ENCODE data around the gene CCDC57. TPM values are rescaled to one million over a fixed set of nuclear protein-coding genes. Genes with fewer than 3 reads are reported as not detected.
"Not testable (repeated sequence)": the region's sequence is repeated elsewhere in the genome, so short reads cannot be mapped to it uniquely, and the experiment has no call there.

Gene CCDC57
- total RNA-seq, 1 experiment from 2014 or later = 36.6 TPM

GRCh38 chr17:82213251-82214011 lies 789 bp upstream of the CCDC57 start:
- peak overlapping the region; percentile 98 for H3K4me2 ChIP-seq (ENCODE audit: low read length)
- peak; percentile 56 for DNase-seq
- no peaks in the 10 kb centered on the region for H3F3A ChIP-seq (ENCODE audit: low read length, unreplicated experiment)
- BruUV-seq (replicated peaks) = TSS peak; percentile 39
- ATAC-seq = peak; percentile 11
- no peaks in the 10 kb centered on the region for H3K36me3 ChIP-seq (ENCODE audit: low read depth, low read length)
- peak overlapping the region; percentile 95 for H2AFZ ChIP-seq (ENCODE audit: low read length)
- CTCF ChIA-PET = no interaction called here
- intact Hi-C loops (cut with micrococcal nuclease) = no loop called here
- no peaks in the 10 kb centered on the region for H4K20me1 ChIP-seq (ENCODE audit: low read length)
- H3K4me3 ChIP-seq (ENCODE audit: low read length) = peak overlapping the region; percentile 97
- H3K4me1 ChIP-seq (ENCODE audit: insufficient read depth, low read length) = peaks cover 42% of the 10 kb centered on the region
- no peaks in the 10 kb centered on the region for H3K9me3 ChIP-seq (ENCODE audit: low read length)
- no peaks in the 10 kb centered on the region for H3K9me2 ChIP-seq (replicated peaks; ENCODE audit: low read length)
- POLR2A ChIA-PET (ENCODE audit: unreplicated experiment) = no interaction called here
- peaks cover 17% of the 10 kb centered on the region for H3K79me2 ChIP-seq (ENCODE audit: low read length)
- H3K27ac ChIP-seq (ENCODE audit: low read length) = peak overlapping the region; percentile 75
- no peaks in the 10 kb centered on the region for H3K27me3 ChIP-seq (ENCODE audit: low read length)
- peak overlapping the region; percentile 99 for H3K9ac ChIP-seq (ENCODE audit: low read length)
- TF ChIP-seq EZH2phosphoT487 (IDR thresholded peaks at IDR 0.05; ENCODE audit: borderline replicate concordance, low read length) (no peak), EZH2 (IDR thresholded peaks at IDR 0.05; ENCODE audit: low read length, unreplicated experiment) (no peak), CTCF (conservative IDR thresholded peaks at IDR 0.05; ENCODE audit: low read depth, low read length) (no peak)

DNA sequence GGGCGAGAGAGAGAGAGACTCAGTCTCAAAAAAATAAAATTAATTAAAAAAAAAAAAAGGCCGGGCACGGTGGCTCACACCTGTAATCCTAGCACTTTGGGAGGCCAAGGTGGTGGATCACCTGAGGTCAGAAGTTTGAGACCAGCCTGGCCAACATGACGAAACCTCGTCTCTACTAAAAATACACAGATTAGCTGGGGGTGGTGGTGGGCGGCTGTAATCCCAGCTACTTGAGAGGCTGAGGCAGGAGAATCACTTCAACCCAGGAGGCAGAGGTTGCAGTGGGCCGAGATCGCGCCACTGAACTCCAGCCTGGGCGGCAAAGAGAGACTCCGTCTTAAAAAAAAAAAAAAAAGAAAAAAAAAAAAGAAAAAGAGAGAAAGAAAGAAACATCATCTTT lies 2.0 kb downstream of the CCDC57 start:
- H3K9me3 ChIP-seq (ENCODE audit: low read length); DNase-seq; CTCF ChIA-PET; H3K27me3 ChIP-seq (ENCODE audit: low read length); BruUV-seq (replicated peaks); H3K4me2 ChIP-seq (ENCODE audit: low read length); H3K4me3 ChIP-seq (ENCODE audit: low read length); intact Hi-C loops (cut with micrococcal nuclease); POLR2A ChIA-PET (ENCODE audit: unreplicated experiment); H3K9ac ChIP-seq (ENCODE audit: low read length); H4K20me1 ChIP-seq (ENCODE audit: low read length); H3K27ac ChIP-seq (ENCODE audit: low read length); H3K9me2 ChIP-seq (replicated peaks; ENCODE audit: low read length); H2AFZ ChIP-seq (ENCODE audit: low read length); ATAC-seq; H3K36me3 ChIP-seq (ENCODE audit: low read depth, low read length); H3F3A ChIP-seq (ENCODE audit: low read length, unreplicated experiment): not testable (repeated sequence)
- H3K4me1 ChIP-seq (ENCODE audit: insufficient read depth, low read length) = peaks cover 29% of the 10 kb centered on the region
- peaks cover 17% of the 10 kb centered on the region for H3K79me2 ChIP-seq (ENCODE audit: low read length)

DNA sequence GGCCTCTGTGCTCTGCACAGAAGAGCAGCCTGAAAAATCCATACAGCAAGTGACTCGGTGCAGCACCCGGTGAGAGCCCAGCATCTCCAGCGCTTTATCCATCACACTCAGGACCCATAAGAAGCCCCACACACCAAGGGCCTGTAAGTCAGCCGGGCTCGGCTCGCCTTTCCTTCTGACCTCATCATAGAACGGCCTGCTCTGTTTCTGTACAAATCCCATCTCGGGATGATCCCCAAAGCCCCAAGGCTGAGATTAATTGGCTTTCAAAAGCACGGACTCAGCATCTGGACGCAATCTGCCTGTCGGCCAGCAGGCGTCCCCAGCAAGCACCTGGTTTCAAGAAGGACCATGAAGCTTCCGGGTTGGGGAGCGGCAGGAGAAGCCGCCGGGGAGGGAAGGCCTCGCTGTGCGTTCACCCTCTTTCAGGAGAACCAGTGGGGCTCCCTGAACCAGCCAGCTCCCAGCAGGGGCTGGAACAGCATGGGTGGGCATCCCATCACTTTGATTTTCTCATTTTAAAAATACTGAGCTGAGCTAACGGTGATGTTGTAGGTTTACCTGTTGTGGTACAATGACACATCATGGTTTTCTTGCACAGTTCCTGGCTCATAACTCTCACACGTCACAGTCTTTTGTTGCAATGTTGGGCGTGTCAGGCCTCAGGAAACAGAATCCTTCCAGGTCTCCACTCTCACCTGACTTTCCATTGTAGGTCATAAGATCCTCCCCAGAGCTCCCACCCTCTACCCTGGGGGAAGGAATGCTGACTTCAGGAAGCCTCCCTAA lies 6.7 kb downstream of the CCDC57 start:
- intact Hi-C loops (cut with micrococcal nuclease) = loop anchor here (5.0 kb wide), 1 partner anchor 36 kb away; no protein-coding TSS in a partner anchor
- CTCF ChIA-PET = interaction anchor here (0.6 to 1.2 kb wide), 7 partner anchors 25 to 204 kb away, joined by 3 to 9 read pairs (median 4); no protein-coding TSS in a partner anchor
- no peaks in the 10 kb centered on the region for H3K36me3 ChIP-seq (ENCODE audit: low read depth, low read length)
- ATAC-seq (peak; percentile 70), DNase-seq (peak; percentile 95)
- peak overlapping the region; percentile 54 for H2AFZ ChIP-seq (ENCODE audit: low read length)
- H3K9me2 ChIP-seq (replicated peaks; ENCODE audit: low read length) = no peaks in the 10 kb centered on the region
- H3K9ac ChIP-seq (ENCODE audit: low read length) = peak overlapping the region; percentile 65
- TSS peak; percentile 61 for BruUV-seq (replicated peaks)
- H3K27ac ChIP-seq (ENCODE audit: low read length) = peak overlapping the region; percentile 90
- H3F3A ChIP-seq (ENCODE audit: low read length, unreplicated experiment) = peaks cover 5% of the 10 kb centered on the region
- peak overlapping the region; percentile 50 for H3K4me3 ChIP-seq (ENCODE audit: low read length)
- H3K9me3 ChIP-seq (ENCODE audit: low read length) = no peaks in the 10 kb centered on the region
- peaks cover 14% of the 10 kb centered on the region for H3K79me2 ChIP-seq (ENCODE audit: low read length)
- no peaks in the 10 kb centered on the region for H4K20me1 ChIP-seq (ENCODE audit: low read length)
- TF ChIP-seq EZH2phosphoT487 (IDR thresholded peaks at IDR 0.05; ENCODE audit: borderline replicate concordance, low read length) (no peak), CTCF (conservative IDR thresholded peaks at IDR 0.05; ENCODE audit: low read depth, low read length) (peak; percentile 94), EZH2 (IDR thresholded peaks at IDR 0.05; ENCODE audit: low read length, unreplicated experiment) (no peak)
- H3K4me2 ChIP-seq (ENCODE audit: low read length) = peak overlapping the region; percentile 76
- POLR2A ChIA-PET (ENCODE audit: unreplicated experiment) = interaction anchor here (0.6 kb wide), 2 partner anchors 33 to 36 kb away, joined by 4 to 5 read pairs; no protein-coding TSS in a partner anchor
- H3K27me3 ChIP-seq (ENCODE audit: low read length) = no peaks in the 10 kb centered on the region
- peaks cover 30% of the 10 kb centered on the region for H3K4me1 ChIP-seq (ENCODE audit: insufficient read depth, low read length)
